Islet of Langerhans (tissue), 1 donor: ENCODE data around the gene RHOT1.
"Not testable (repeated sequence)": the region's sequence is repeated elsewhere in the genome, so short reads cannot be mapped to it uniquely, and the experiment has no call there.

Source experiments
- FAIRE-seq: peaks from one replicate; lab custom pipeline; 2011; peaks lifted over from hg19 to GRCh38; lab: Jason Lieb, UNC

RHOT1 gene

GRCh38 chr17:32142038-32142856, at the start of gene RHOT1:
Gene RHOT1, plus strand, starts transcription at chr17:32142502. Its CDS starts 191 bp downstream, at chr17:32142693.
- FAIRE-seq: no peak

- no peak for FAIRE-seq
Observed at GRCh38 chr17:32099686-32100085, 42.6 kb upstream of the RHOT1 start.

DNA sequence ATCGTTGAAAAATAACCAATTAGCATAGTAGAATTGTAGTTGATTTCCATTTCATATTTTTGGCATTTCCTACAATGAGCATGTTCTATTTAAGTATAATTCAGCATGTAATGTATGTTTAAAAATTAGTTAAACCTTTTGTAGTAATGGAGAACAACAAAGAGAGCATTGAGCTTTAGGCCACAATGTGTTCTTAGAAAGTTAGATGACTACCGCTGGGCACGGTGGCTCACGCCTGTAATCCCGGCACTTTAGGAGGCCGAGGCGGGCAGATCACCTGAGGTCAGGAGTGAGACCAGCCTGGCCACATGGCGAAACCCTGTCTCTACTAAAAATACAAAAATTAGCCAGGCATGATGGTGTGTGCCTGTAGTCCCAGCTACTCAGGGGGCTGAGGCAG, 42.0 kb upstream of the RHOT1 start:
- FAIRE-seq: not testable (repeated sequence)

DNA sequence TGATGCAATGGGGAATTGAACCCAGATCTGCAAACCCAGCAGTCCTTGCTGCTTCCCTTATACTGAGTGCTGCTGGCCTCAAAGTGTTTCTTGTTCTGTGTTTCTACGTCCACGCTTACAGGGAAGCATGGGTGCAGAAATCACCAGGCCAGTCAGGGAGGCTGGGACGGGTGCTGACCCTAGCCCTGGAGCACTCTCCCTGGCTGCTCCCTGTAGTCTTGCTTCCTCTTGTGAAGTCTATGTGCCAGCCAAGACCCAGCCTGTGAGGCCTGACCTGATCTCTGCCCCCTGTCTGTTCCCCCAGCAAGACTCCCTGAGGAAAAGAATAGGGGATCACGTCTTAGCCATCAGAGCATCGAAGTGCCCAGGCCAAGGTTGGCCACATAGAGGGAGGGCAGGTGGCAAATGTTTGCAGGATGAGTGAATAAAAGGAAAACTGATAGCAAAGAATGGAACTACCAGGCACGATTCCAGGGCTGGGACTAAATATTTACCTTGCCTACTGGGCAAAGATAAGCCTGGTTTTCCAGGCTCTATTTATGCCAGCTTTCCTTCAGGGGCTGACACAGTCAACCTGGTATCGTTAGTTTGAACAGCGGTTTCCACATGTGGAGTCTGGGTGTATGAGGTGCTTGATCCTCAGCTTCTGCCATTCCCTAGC, 41.2 kb upstream of the RHOT1 start:
- no peak for FAIRE-seq

DNA sequence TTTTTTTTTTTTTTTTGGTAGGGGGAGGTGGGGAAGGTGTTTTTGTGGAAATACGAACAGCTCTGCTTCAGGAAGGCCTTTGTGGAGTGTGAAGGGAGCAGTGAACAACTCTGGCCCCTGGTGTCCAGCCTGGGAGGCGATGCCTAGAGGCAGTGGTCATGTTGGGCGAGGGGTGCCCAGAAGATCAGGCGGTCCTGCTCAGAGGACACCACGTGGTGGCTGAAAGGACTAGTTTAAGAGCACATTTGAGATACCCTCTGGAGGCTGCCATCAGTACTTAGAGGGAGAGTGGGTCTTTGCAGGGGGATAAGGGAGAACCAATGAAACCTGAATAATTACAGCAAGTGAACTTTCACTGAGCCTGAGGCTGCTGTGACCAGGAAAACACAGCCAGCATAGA, 40.1 kb upstream of the RHOT1 start:
- no peak for FAIRE-seq

DNA sequence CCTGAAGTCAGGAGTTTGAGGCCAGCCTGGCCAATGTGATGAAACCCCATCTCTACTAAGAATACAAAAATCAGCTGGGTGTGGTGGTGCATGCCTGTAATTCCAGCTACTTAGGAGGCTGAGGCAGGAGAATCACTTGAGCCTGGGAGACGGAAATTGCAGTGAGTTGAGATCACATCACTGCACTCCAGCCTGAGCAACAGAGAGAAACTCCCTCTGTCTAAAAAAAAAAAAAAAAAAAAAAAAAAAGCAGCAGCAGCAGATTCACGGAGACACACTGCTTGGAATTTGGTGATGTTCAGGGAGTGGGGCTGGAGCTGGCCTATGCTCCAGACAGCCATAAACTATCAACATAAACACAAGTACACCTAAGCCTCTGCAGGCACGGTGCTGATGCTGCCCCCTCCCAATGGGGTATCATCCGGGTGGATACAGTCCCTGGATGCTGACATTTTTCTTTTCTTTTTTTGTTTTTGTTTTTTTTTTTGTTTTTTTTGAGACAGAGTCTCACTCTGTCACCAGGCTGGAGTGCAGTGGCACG, 39.6 kb upstream of the RHOT1 start:
- no peak for FAIRE-seq

GRCh38 chr17:32103476-32104113, 38.7 kb upstream of the RHOT1 start:
- no peak for FAIRE-seq

- FAIRE-seq: no peak
Observed at GRCh38 chr17:32104158-32104557, 38.1 kb upstream of the RHOT1 start.

- FAIRE-seq: peak; percentile 99
Observed at GRCh38 chr17:32106471-32106981, 35.8 kb upstream of the RHOT1 start.

DNA sequence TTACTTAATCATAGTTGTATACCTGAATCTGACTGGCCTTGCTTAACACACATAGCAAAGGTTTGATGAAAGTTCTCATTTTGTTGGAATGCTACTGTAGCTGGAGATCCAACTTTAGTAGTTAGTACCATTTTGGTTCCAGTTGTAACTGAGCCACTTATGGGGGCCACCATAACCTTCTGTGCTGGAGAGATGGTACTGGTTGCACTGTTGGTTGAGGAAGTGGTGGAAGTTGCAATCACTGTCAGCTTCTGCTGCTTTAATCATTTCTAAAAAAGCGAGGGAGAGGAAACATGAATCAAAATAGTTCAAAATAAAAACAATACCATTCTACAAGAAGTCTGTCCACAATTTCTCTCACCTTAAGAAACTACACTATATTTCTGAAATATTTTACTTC, 35.1 kb upstream of the RHOT1 start:
- not testable (repeated sequence) for FAIRE-seq

DNA sequence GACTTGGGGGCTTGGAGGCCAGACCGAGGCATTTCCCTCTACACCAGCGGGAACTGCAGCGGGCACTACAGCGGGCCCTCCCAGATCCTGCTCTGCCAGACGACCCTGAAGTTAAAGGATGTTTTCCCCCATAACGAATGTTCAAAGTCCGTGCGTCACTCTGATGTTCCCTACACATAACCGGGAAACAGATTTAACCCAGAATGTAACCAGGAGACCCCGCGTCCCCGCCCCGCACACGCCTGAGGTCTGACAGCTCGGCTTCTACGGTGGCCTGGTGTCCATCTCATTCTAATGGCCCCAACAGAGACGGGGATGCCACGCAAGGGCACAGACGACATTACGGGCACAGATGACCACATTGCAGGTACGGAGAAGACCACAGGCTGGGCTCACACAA, 31.7 kb upstream of the RHOT1 start:
- FAIRE-seq: no peak

GRCh38 chr17:32111141-32111771, 31.0 kb upstream of the RHOT1 start:
- no peak for FAIRE-seq

- FAIRE-seq: no peak
Observed at GRCh38 chr17:32112416-32112815, 29.9 kb upstream of the RHOT1 start.

- FAIRE-seq: no peak
Observed at GRCh38 chr17:32114536-32114935, 27.8 kb upstream of the RHOT1 start.

- FAIRE-seq: not testable (repeated sequence)
Observed at GRCh38 chr17:32115546-32115945, 26.8 kb upstream of the RHOT1 start.

GRCh38 chr17:32116937-32117336, 25.4 kb upstream of the RHOT1 start:
- FAIRE-seq: no peak

DNA sequence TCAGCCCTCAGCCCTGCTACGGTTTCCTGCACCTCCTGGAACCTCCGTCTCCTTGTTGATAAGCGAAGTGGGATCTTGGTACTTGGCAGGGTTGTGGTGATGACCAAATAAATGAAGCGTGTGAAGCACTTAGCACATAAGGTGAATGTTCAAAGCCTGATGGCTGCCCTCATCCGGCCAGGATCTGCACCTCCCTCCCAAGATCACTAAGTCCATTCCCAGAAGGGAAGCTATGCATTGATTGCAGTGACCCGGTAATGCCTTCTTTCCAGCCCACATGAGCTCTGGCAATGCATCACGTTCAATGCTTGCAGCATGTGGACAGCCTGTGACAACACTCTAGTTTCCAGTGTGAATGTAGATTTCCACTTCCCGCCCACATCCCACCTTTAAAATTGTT, 24.9 kb upstream of the RHOT1 start:
- no peak for FAIRE-seq

DNA sequence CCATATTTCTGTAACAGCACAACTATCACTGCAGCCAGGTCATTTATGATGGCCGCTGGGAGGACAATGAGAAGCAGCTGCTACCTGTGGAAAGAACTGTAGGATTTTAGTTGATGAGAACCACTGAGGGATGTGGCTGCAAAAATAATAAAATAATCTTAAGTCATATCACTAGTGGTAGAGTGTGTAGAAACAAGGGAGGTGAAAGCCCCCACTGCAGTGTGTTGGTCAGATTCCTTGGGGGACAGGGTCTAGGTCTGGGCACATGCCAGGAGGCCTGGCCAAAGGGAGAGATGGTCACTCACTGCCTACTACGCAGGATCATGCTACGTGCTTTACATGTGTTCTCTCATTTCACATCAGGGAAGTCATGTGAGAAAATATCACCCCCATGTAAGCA, 24.2 kb upstream of the RHOT1 start:
- FAIRE-seq: not testable (repeated sequence)

GRCh38 chr17:32118835-32119234, 23.5 kb upstream of the RHOT1 start:
- no peak for FAIRE-seq

- no peak for FAIRE-seq
Observed at GRCh38 chr17:32120141-32120540, 22.2 kb upstream of the RHOT1 start.

- FAIRE-seq: no peak
Observed at GRCh38 chr17:32120716-32121115, 21.6 kb upstream of the RHOT1 start.

DNA sequence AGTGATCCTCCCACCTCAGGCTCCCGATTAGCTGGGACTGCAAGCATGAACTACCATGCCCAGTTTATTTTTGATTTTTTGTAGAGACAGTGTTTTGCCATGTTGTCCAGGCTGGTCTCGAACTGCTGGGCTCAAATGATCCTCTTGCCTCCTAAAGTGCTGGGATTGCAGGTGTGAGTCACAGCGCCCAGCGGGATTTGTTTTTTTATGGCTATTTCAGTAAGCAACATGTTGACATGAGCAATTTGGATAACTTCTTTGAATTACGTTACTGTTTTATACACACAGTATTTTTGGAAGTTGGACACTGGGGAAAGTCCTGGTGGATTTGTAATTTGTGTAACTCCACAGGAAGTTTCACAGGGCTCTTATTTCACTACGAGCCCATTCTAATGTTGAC, 18.5 kb upstream of the RHOT1 start:
- FAIRE-seq: no peak
